HFF-Myc (cell line): ENCODE data around the gene MNX1.
A peak's percentile ranks its signal among the peaks of the same experiment; 100 is the strongest.

Experiments
- DNase-seq: peaks from one replicate; pipeline ENCODE4 v3.0.0-alpha.2; 2011; ENCODE audit warnings: low read depth; ENCODE audit errors: extremely low read depth
- H3K4me3 ChIP-seq: replicated peaks from 2 replicates; pipeline ENCODE4 v1.5.1; 2011; ENCODE audit warnings: low read depth, mild to moderate bottlenecking, control low read depth, low read length
- CTCF ChIP-seq: IDR thresholded peaks from 2 replicates; pipeline ENCODE4 v1.5.1; 2012; ENCODE audit warnings: mild to moderate bottlenecking, low read depth, low read length, control low read depth; ENCODE audit errors: missing control alignments

Gene MNX1

GRCh38 chr7:157009778-157010587, 480 bp downstream of the MNX1 start:
- DNase-seq: no peak
- no peak for TF ChIP-seq CTCF
- peak overlapping the region; percentile 13; the same call in 1 of the 2 replicates for H3K4me3 ChIP-seq

- no peak for DNase-seq
- H3K4me3 ChIP-seq: no peak overlapping the region
- TF ChIP-seq CTCF: no peak
These were observed 1.2 kb downstream of the MNX1 start for GRCh38 chr7:157009170-157009777.

- no peak overlapping the region for H3K4me3 ChIP-seq
- no peak for TF ChIP-seq CTCF
These were observed 2.0 kb downstream of the MNX1 start for GRCh38 chr7:157008206-157009169.

GRCh38 chr7:157007470-157008066, 2.9 kb downstream of the MNX1 start:
- H3K4me3 ChIP-seq: no peak overlapping the region
- no peak for DNase-seq
- TF ChIP-seq CTCF: no peak

More at GRCh38 chr7:157008206-157009169, 2.0 kb downstream of the MNX1 start:
- DNase-seq: no peak

GRCh38 chr7:157006829-157007469, 3.5 kb downstream of the MNX1 start:
- H3K4me3 ChIP-seq: no peak overlapping the region

More at GRCh38 chr7:157006829-157007469, 3.5 kb downstream of the MNX1 start:
- DNase-seq: no peak
- no peak for TF ChIP-seq CTCF
